Upper lobe of left lung (tissue), 6 donors: ENCODE results near the gene DDX27. TPM values are rescaled to one million over a fixed set of nuclear protein-coding genes. Genes with fewer than 3 reads are reported as not detected.

ENCODE experiments used
- ATAC-seq, 2 donors: fragments of 200-7000 bp; cut with Tn5 transposase; one replicate each; pipeline ENCODE4 v1.9.1; 2022; ENCODE audit warnings: mild to moderate bottlenecking in 2 of 2, moderate library complexity in 2 of 2; ENCODE audit not compliant: low FRiP score in 2 of 2
- DNase-seq, 2 donors: peaks; one replicate each; pipeline ENCODE4 v3.0.0-alpha.2; 2019 to 2020
- H3K27ac ChIP-seq, 4 donors: fragments of 200-600 bp; sonication (generic); one replicate each; pipeline ENCODE4 v1.5.1; 2016 to 2019
- H3K27me3 ChIP-seq, 4 donors: fragments of 200-600 bp; sonication (generic); one replicate each; pipeline ENCODE4 v1.5.1; 2017 to 2019
- H3K36me3 ChIP-seq, 4 donors: fragments of 200-600 bp; sonication (generic); one replicate each; pipeline ENCODE4 v1.5.1; 2016 to 2019
- H3K4me1 ChIP-seq, 4 donors: fragments of 200-600 bp; sonication (generic); one replicate each; pipeline ENCODE4 v1.5.1; 2018 to 2019
- H3K4me3 ChIP-seq, 4 donors: fragments of 200-600 bp; sonication (generic); one replicate each; pipeline ENCODE4 v1.5.1; 2017 to 2019; ENCODE audit warnings: mild to moderate bottlenecking in 2 of 4, moderate library complexity in 1 of 4
- H3K9me3 ChIP-seq, 4 donors: fragments of 200-600 bp; sonication (generic); one replicate each; pipeline ENCODE4 v1.5.1; 2018 to 2019
- EP300 ChIP-seq, 4 donors: sonication (generic); formaldehyde crosslinking; IDR thresholded peaks; one replicate each; pipeline ENCODE4 v1.5.1; 2017; ENCODE audit warnings: antibody characterized with exemption in 4 of 4, control low read depth in 2 of 4
- POLR2A ChIP-seq, 4 donors: fragments of 450-650 bp; IDR thresholded peaks; one replicate each; pipeline ENCODE4 v1.5.1; 2016 to 2017; ENCODE audit warnings: antibody characterized with exemption in 4 of 4, mild to moderate bottlenecking in 2 of 4
- POLR2AphosphoS5 ChIP-seq, 2 donors: sonication (generic); formaldehyde crosslinking; IDR thresholded peaks; one replicate each; pipeline ENCODE4 v1.5.1; 2017; ENCODE audit warnings: antibody characterized with exemption in 2 of 2
- WGBS, 2 donors: methylation state at CpG; one replicate each; pipeline ENCODE4 v1.1.5; 2017 to 2018; 5-methylcytosine and 5-hydroxymethylcytosine counted together
- total RNA-seq, 6 donors: library from RNA; depleted of rRNA in 4 of 6; stranded (reverse); fragments of >200 nt in 4 of 6; gene quantifications; one replicate each; pipeline versions ENCODE4 v1.1.0 to v1.2.1, GENCODE V29; 2016 to 2021
- TF ChIP-seq, protein P1 (sequence below), 6 experiments: fragments of 450-650 bp in 4 of 6; fragments of 200-600 bp in 2 of 6; sonication (generic) in 2 of 6; IDR thresholded peaks; one replicate each; pipeline ENCODE4 v1.5.1; 2016 to 2019; ENCODE audit warnings: antibody characterized with exemption in 6 of 6
- donor health status: DM: no; HTN: no; CAD: no; lungs with moderate emphysema.
- donor health status: DM: no; HTN: yes; CAD: no; lungs with severe emphysema.

Gene DDX27
- total RNA-seq, 6 donors from 2014 or later, result 26.7 to 43.0 (median 31.0) TPM

DNA sequence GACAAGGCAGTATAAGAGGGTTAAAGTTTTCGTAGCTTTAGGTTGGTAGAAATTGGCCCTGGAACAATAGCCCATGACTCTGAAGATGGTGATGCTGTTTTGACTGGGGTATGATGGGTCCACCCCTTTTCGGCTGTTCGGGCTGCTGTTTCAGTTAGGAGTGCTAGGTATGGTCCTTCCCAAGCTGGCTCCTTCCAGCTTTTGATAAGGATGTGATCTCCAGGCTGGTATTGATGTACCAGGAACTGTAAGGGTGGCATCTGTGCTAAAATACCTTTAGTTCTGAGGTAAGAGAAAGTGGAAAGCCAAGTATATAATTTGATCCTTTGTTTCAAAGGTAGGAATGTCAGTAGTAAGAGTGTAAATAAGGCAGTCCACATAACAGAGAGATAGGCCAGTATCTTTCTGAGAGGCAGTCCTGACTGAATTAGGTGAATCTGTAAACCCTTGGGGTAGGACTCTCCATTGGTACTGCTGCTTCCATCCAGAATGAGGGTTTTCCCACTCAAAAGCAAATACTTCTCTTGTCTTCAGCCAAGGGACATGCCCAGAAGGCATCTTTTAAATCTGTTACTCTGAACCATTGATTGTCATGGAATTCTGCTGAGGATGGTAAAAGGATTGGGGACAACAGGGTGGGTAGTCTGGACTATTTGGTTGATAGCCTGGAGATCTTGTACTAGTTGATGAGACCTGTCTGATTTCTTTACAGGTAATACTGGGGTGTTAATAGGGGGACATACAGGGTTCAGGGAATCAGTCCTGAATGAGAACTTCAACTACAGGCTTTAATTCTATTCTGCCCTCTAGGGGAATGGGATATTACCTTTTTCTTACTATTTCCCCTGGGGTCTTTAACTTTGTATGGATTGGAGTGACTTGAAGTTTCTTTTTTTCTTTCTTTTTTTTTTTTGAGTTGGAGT lies 64.7 kb downstream of the DDX27 start:
- DNase-seq, result no peak
- peaks cover 12 to 65% (median 38%) of the 10 kb centered on the region in 4 donors for H3K9me3 ChIP-seq
- H3K36me3 ChIP-seq, result peaks cover 52 to 96% (median 92%) of the 10 kb centered on the region in 4 donors
- no peaks in the 10 kb centered on the region for H3K27me3 ChIP-seq
- peak overlapping the region in 1 of 4 donors; percentile 3 for H3K27ac ChIP-seq
- TF ChIP-seq POLR2A (IDR thresholded peaks at IDR 0.05) (no peak), POLR2AphosphoS5 (IDR thresholded peaks at IDR 0.05) (no peak), EP300 (IDR thresholded peaks at IDR 0.05) (no peak)
- TF ChIP-seq, protein P1, sequence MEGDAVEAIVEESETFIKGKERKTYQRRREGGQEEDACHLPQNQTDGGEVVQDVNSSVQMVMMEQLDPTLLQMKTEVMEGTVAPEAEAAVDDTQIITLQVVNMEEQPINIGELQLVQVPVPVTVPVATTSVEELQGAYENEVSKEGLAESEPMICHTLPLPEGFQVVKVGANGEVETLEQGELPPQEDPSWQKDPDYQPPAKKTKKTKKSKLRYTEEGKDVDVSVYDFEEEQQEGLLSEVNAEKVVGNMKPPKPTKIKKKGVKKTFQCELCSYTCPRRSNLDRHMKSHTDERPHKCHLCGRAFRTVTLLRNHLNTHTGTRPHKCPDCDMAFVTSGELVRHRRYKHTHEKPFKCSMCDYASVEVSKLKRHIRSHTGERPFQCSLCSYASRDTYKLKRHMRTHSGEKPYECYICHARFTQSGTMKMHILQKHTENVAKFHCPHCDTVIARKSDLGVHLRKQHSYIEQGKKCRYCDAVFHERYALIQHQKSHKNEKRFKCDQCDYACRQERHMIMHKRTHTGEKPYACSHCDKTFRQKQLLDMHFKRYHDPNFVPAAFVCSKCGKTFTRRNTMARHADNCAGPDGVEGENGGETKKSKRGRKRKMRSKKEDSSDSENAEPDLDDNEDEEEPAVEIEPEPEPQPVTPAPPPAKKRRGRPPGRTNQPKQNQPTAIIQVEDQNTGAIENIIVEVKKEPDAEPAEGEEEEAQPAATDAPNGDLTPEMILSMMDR (IDR thresholded peaks at IDR 0.05), result no peak
- no peak overlapping the region for H3K4me3 ChIP-seq
- no peak for ATAC-seq
- peaks cover 40 to 66% (median 51%) of the 10 kb centered on the region in 4 donors for H3K4me1 ChIP-seq
- WGBS, 2 donors, result 84 to 99% methylated on average over 3 of the region's 3 CpGs

DNA sequence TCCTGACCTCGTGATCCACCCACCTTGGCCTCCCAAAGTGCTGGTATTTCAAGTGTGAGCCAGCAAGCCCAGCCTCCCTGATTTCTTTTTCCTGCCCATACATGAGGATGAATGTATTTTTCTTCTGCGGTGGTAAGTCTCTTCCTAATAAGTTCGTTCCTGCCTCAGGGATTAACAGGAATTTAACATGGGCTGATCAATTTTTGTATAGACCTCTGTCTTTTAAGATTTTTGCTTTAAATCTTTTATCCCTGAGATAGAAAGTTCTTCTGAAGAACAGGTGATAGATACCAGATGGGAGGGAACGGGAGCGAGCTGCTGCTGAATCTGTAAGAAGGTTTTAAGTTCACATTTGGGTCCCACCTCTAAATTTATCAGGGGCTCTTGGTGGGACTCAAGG lies 65.6 kb downstream of the DDX27 start:
- peaks cover 12 to 65% (median 37%) of the 10 kb centered on the region in 4 donors for H3K9me3 ChIP-seq
- no peaks in the 10 kb centered on the region for H3K27me3 ChIP-seq
- H3K36me3 ChIP-seq, result peaks cover 60 to 100% (median 97%) of the 10 kb centered on the region in 4 donors
- H3K4me1 ChIP-seq, result peaks cover 32 to 66% (median 50%) of the 10 kb centered on the region in 4 donors
- WGBS, 2 donors, result 92 to 94% methylated on average over 5 of the region's 5 CpGs
- H3K27ac ChIP-seq, result no peak overlapping the region
- H3K4me3 ChIP-seq, result no peak overlapping the region
- ATAC-seq, result no peak
- TF ChIP-seq POLR2AphosphoS5 (IDR thresholded peaks at IDR 0.05) (no peak), EP300 (IDR thresholded peaks at IDR 0.05) (no peak), POLR2A (IDR thresholded peaks at IDR 0.05) (no peak)
- TF ChIP-seq, protein P1 (IDR thresholded peaks at IDR 0.05), result no peak
- no peak for DNase-seq

DNA sequence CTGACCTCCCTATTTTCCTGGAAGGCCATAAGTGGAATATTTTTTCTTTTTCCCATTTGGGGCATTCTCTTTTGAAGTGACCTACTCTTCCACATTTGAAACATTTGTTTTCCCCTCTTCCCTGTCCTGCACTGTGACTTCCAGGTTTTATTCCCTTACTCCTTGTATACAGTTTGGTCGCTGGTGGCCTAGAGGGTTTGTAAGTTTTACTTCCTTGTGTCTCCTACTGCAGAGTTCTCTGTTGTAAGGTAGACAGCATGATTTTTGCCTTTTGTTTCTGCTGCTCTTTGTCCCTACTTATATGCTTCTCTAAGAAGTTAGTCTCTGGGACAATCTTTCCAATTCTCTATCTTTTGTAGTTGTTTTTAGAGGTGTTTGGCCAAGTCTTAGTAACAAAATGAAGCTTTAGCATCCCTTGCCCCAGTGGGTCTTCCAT lies 66.0 kb downstream of the DDX27 start:
- Histone ChIP-seq H3K4me3 (no peak overlapping the region), H3K27ac (no peak overlapping the region), H3K9me3 (peaks cover 12 to 61% (median 35%) of the 10 kb centered on the region in 4 donors), H3K27me3 (no peaks in the 10 kb centered on the region), H3K36me3 (peaks cover 60 to 100% (median 97%) of the 10 kb centered on the region in 4 donors), H3K4me1 (peaks cover 28 to 63% (median 47%) of the 10 kb centered on the region in 4 donors)
- TF ChIP-seq POLR2A (IDR thresholded peaks at IDR 0.05) (no peak), POLR2AphosphoS5 (IDR thresholded peaks at IDR 0.05) (no peak), EP300 (IDR thresholded peaks at IDR 0.05) (no peak)
- TF ChIP-seq, protein P1 (IDR thresholded peaks at IDR 0.05), result no peak
- WGBS, 2 donors, result 79 to 97% methylated on average over 1 of the region's 1 CpG
- DNase-seq (no peak), ATAC-seq (no peak)

DNA sequence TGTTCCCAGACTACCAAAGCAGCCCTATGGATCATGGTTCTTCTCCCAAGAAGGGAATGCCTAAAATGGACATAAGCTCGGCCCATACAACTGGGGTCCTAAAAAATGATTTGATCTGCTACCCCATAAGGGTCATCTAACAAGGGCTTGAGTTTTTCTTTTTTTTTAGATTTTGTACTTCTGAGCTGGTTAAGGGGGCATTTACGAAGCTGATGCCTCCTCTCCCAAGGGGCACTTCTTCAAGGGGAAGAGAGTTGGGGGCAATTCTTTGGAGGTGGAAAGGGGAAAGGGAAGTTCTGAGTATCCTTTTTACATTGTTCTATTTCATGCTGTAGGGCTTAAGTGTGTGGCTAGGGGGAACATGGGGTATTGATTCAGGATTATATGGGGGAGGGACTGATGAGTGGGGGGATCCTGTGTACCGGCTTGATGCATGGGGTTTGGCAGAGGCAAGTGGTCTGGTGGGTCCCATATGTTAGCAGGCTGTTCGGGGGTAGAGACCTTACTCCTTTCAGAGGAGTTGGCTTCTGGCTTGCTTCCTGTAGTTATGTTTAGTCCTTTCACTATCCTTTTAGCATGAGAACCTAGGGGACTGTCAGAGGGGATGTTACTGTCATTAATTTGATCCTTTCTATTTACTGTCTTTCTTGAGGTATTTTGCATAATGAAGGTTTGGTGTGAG lies 66.7 kb downstream of the DDX27 start:
- 85 to 95% methylated on average over 4 of the region's 4 CpGs for WGBS, 2 donors
- DNase-seq (no peak), ATAC-seq (no peak)
- no peak for TF ChIP-seq POLR2A (IDR thresholded peaks at IDR 0.05)
- TF ChIP-seq EP300 (IDR thresholded peaks at IDR 0.05), result no peak
- TF ChIP-seq POLR2AphosphoS5 (IDR thresholded peaks at IDR 0.05), result no peak
- TF ChIP-seq, protein P1 (IDR thresholded peaks at IDR 0.05), result no peak
- H3K27me3 ChIP-seq, result no peaks in the 10 kb centered on the region
- peaks cover 22 to 58% (median 43%) of the 10 kb centered on the region in 4 donors for H3K4me1 ChIP-seq
- H3K9me3 ChIP-seq, result peaks cover 9 to 54% (median 29%) of the 10 kb centered on the region in 4 donors
- H3K4me3 ChIP-seq, result no peak overlapping the region
- peak overlapping the region in 3 of 4 donors; percentile 31 to 70 (median 65) for H3K27ac ChIP-seq
- peaks cover 60 to 100% (median 97%) of the 10 kb centered on the region in 4 donors for H3K36me3 ChIP-seq
